Kidney epithelial cell (primary cell): ENCODE results near the gene CNOT6. TPM values are rescaled to one million over a fixed set of nuclear protein-coding genes. Genes with fewer than 3 reads are reported as not detected.

Experiments
- DNase-seq: peaks from one replicate; pipeline ENCODE4 v3.0.0-alpha.2; 2010; ENCODE audit warnings: low read depth
- H3K27me3 ChIP-seq: 2 replicates; pipeline ENCODE4 v1.6.0; 2011; ENCODE audit warnings: low read length; ENCODE audit not compliant: control insufficient read depth, insufficient read depth
- H3K36me3 ChIP-seq: 2 replicates; pipeline ENCODE4 v1.5.1; 2011; ENCODE audit warnings: low read length; ENCODE audit not compliant: control insufficient read depth, insufficient read depth
- H3K4me3 ChIP-seq: 2 replicates; pipeline ENCODE4 v1.5.1; 2011; ENCODE audit warnings: low read depth, mild to moderate bottlenecking, control low read depth, low read length
- CTCF ChIP-seq: IDR thresholded peaks from 2 replicates; pipeline ENCODE4 v1.5.1; 2011; ENCODE audit warnings: mild to moderate bottlenecking, moderate library complexity, low read length, control low read depth, inconsistent platforms; ENCODE audit not compliant: insufficient read depth, poor library complexity, severe bottlenecking
- total RNA-seq: library from RNA; depleted of rRNA; stranded (reverse); fragments of >200 nt; gene quantifications from 2 replicates; pipeline ENCODE4 v1.2.3, GENCODE V29; 2015

The CNOT6 gene
- total RNA-seq, 1 donor from 2014 or later, result 31.1 TPM

- TF ChIP-seq CTCF, result no peak
- Histone ChIP-seq H3K36me3 (no peaks in the 10 kb centered on the region), H3K4me3 (no peak overlapping the region), H3K27me3 (peaks cover 17% of the 10 kb centered on the region)
- DNase-seq, result no peak
These were observed 117.1 kb downstream of the CNOT6 start for GRCh38 chr5:180611140-180611850.

- Histone ChIP-seq H3K4me3 (no peak overlapping the region), H3K27me3 (peaks cover 17% of the 10 kb centered on the region), H3K36me3 (no peaks in the 10 kb centered on the region)
- DNase-seq, result no peak
- TF ChIP-seq CTCF, result no peak
These were observed 118.5 kb downstream of the CNOT6 start for GRCh38 chr5:180612683-180613082.

GRCh38 chr5:180613188-180613813, 119.1 kb downstream of the CNOT6 start:
- no peak for DNase-seq
- Histone ChIP-seq H3K36me3 (no peaks in the 10 kb centered on the region), H3K4me3 (no peak overlapping the region), H3K27me3 (peaks cover 19% of the 10 kb centered on the region)
- TF ChIP-seq CTCF, result no peak

GRCh38 chr5:180613814-180614188, 119.6 kb downstream of the CNOT6 start:
- no peak for TF ChIP-seq CTCF
- H3K27me3 ChIP-seq, result peaks cover 22% of the 10 kb centered on the region
- H3K36me3 ChIP-seq, result no peaks in the 10 kb centered on the region
- DNase-seq, result no peak
- no peak overlapping the region for H3K4me3 ChIP-seq

GRCh38 chr5:180618487-180618828, 124.3 kb downstream of the CNOT6 start:
- Histone ChIP-seq H3K4me3 (no peak overlapping the region), H3K36me3 (no peaks in the 10 kb centered on the region), H3K27me3 (peaks cover 27% of the 10 kb centered on the region)
- DNase-seq, result no peak
- TF ChIP-seq CTCF, result no peak
